ENCODE measurements around the gene C4orf51.

The C4orf51 gene

GRCh38 chr4:145775406-145775805 lies 95.5 kb downstream of the C4orf51 start:
- peaks cover 27% of the 10 kb centered on the region for H3K36me3 ChIP-seq (ENCODE audit: control insufficient read depth, insufficient read depth, low read length, severe bottlenecking)

GRCh38 chr4:145776208-145776607 lies 96.3 kb downstream of the C4orf51 start:
- no peaks in the 10 kb centered on the region for H3K4me1 ChIP-seq (ENCODE audit: control insufficient read depth, insufficient read depth, low read length)
- H3K9me3 ChIP-seq (ENCODE audit: control insufficient read depth, low read length) = no peaks in the 10 kb centered on the region
- no peaks in the 10 kb centered on the region for H3K27me3 ChIP-seq (replicated peaks; ENCODE audit: control insufficient read depth, insufficient read depth, low read length)
- DNase-seq (ENCODE audit: low read depth) = no peak
- no peak overlapping the region for H3K4me3 ChIP-seq (ENCODE audit: low read length)
- H3K36me3 ChIP-seq (ENCODE audit: control insufficient read depth, insufficient read depth, low read length, severe bottlenecking) = peaks cover 27% of the 10 kb centered on the region
- no peak overlapping the region for H3K9ac ChIP-seq (ENCODE audit: low read length)

More at GRCh38 chr4:145775406-145775805, 95.5 kb downstream of the C4orf51 start:
- Histone ChIP-seq H3K4me3 (ENCODE audit: low read length) (no peak overlapping the region), H3K9me3 (ENCODE audit: control insufficient read depth, low read length) (no peaks in the 10 kb centered on the region), H3K9ac (ENCODE audit: low read length) (no peak overlapping the region), H3K27me3 (replicated peaks; ENCODE audit: control insufficient read depth, insufficient read depth, low read length) (no peaks in the 10 kb centered on the region), H3K4me1 (ENCODE audit: control insufficient read depth, insufficient read depth, low read length) (no peaks in the 10 kb centered on the region)
- no peak for DNase-seq (ENCODE audit: low read depth)

- Histone ChIP-seq H3K4me3 (ENCODE audit: low read length) (no peak overlapping the region), H3K9ac (ENCODE audit: low read length) (no peak overlapping the region), H3K36me3 (ENCODE audit: control insufficient read depth, insufficient read depth, low read length, severe bottlenecking) (peaks cover 8% of the 10 kb centered on the region), H3K4me1 (ENCODE audit: control insufficient read depth, insufficient read depth, low read length) (no peaks in the 10 kb centered on the region), H3K9me3 (ENCODE audit: control insufficient read depth, low read length) (no peaks in the 10 kb centered on the region), H3K27me3 (replicated peaks; ENCODE audit: control insufficient read depth, insufficient read depth, low read length) (no peaks in the 10 kb centered on the region)
- no peak for DNase-seq (ENCODE audit: low read depth)
Observed at GRCh38 chr4:145779319-145779801, 99.4 kb downstream of the C4orf51 start.

GRCh38 chr4:145781351-145781750 lies 101.4 kb downstream of the C4orf51 start:
- Histone ChIP-seq H3K36me3 (ENCODE audit: control insufficient read depth, insufficient read depth, low read length, severe bottlenecking) (peaks cover 4% of the 10 kb centered on the region), H3K9me3 (ENCODE audit: control insufficient read depth, low read length) (no peaks in the 10 kb centered on the region)
- no peak for DNase-seq (ENCODE audit: low read depth)

More at GRCh38 chr4:145781351-145781750, 101.4 kb downstream of the C4orf51 start:
- Histone ChIP-seq H3K9ac (ENCODE audit: low read length) (no peak overlapping the region), H3K4me1 (ENCODE audit: control insufficient read depth, insufficient read depth, low read length) (peaks cover 15% of the 10 kb centered on the region), H3K27me3 (replicated peaks; ENCODE audit: control insufficient read depth, insufficient read depth, low read length) (no peaks in the 10 kb centered on the region), H3K4me3 (ENCODE audit: low read length) (no peak overlapping the region)
